NCI-H2081 treated with DMSO at 0.1 percent for 48 hours (cell line): ENCODE measurements around the gene COQ10A.

Source experiments
- DNase-seq: peaks from one replicate; lab custom pipeline; 2025; lab: John Stamatoyannopoulos, UW

The COQ10A gene

GRCh38 chr12:56315622-56316473 lies 49.1 kb downstream of the COQ10A start, which contains the start of gene CNPY2:
TSS of gene CNPY2 (minus strand) at chr12:56315988. CDS start at chr12:56315217, 771 bp downstream.
- peak; percentile 98 for DNase-seq

GRCh38 chr12:56317675-56318074 lies 50.9 kb downstream of the COQ10A start:
- no peak for DNase-seq
